Ascending aorta (tissue), 2 donors: Measurements from ENCODE around the gene PCSK5. TPM values are rescaled to one million over a fixed set of nuclear protein-coding genes. Genes with fewer than 3 reads are reported as not detected.
A peak's percentile ranks its signal among the peaks of the same experiment; 100 is the strongest.

ENCODE experiments used
- DNase-seq, 2 donors: peaks; one replicate each; pipeline ENCODE4 v3.0.0-alpha.2; 2019; ENCODE audit warnings: low spot score in 2 of 2
- H3K27ac ChIP-seq, 2 donors: fragments of 200-600 bp; sonication (generic); one replicate each; pipeline ENCODE4 v1.5.1; 2016 to 2017; ENCODE audit warnings: mild to moderate bottlenecking in 1 of 2
- H3K27me3 ChIP-seq: fragments of 200-600 bp; sonication (generic); one replicate; pipeline ENCODE4 v1.5.1; 2017
- H3K36me3 ChIP-seq, 2 donors: fragments of 200-600 bp; sonication (generic); one replicate each; pipeline ENCODE4 v1.5.1; 2016
- H3K4me1 ChIP-seq, 2 donors: fragments of 200-600 bp; sonication (generic); one replicate each; pipeline ENCODE4 v1.5.1; 2016 to 2017; ENCODE audit warnings: mild to moderate bottlenecking in 1 of 2
- H3K4me3 ChIP-seq, 2 donors: fragments of 200-600 bp; sonication (generic); one replicate each; pipeline ENCODE4 v1.5.1; 2016 to 2017; ENCODE audit warnings: mild to moderate bottlenecking in 1 of 2
- H3K9me3 ChIP-seq, 2 donors: fragments of 200-600 bp; sonication (generic); one replicate each; pipeline ENCODE4 v1.5.1; 2016
- intact Hi-C: fragments of 100-400 bp; cut with DNase I; formaldehyde crosslinking; loops from one replicate; pipeline ENCODE4 v1.15.1; 2023
- total RNA-seq: library from RNA; depleted of rRNA; stranded (reverse); fragments of >200 nt; gene quantifications from one replicate; pipeline ENCODE4 v1.1.0, GENCODE V29; 2016
- TF ChIP-seq, protein P1 (sequence below), 3 experiments: fragments of 200-600 bp in 2 of 3; fragments of 450-650 bp in 1 of 3; sonication (generic) in 2 of 3; IDR thresholded peaks; one replicate each; pipeline ENCODE4 v1.5.1; 2016 to 2019; ENCODE audit warnings: antibody characterized with exemption in 3 of 3, mild to moderate bottlenecking in 1 of 3, moderate library complexity in 1 of 3

PCSK5 gene
- 66.3 TPM for total RNA-seq

- H3K27ac ChIP-seq: peak within 1 kb of the TSS; percentile 95 to 97
- no peaks in the 10 kb centered on the region for H3K27me3 ChIP-seq
- intact Hi-C loops: loop anchor here (2.0 to 10.0 kb wide), 10 partner anchors 84 to 1284 kb away; partner anchors contain the start of genes CARNMT1, NMRK1, OSTF1 and RFK
- H3K4me1 ChIP-seq: peaks cover 0 to 5% of the 10 kb centered on the region in 2 donors
- TF ChIP-seq, protein P1, sequence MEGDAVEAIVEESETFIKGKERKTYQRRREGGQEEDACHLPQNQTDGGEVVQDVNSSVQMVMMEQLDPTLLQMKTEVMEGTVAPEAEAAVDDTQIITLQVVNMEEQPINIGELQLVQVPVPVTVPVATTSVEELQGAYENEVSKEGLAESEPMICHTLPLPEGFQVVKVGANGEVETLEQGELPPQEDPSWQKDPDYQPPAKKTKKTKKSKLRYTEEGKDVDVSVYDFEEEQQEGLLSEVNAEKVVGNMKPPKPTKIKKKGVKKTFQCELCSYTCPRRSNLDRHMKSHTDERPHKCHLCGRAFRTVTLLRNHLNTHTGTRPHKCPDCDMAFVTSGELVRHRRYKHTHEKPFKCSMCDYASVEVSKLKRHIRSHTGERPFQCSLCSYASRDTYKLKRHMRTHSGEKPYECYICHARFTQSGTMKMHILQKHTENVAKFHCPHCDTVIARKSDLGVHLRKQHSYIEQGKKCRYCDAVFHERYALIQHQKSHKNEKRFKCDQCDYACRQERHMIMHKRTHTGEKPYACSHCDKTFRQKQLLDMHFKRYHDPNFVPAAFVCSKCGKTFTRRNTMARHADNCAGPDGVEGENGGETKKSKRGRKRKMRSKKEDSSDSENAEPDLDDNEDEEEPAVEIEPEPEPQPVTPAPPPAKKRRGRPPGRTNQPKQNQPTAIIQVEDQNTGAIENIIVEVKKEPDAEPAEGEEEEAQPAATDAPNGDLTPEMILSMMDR (IDR thresholded peaks at IDR 0.05): peak in 2 of 3 experiments; percentile 27 to 38
- peak within 1 kb of the TSS; percentile 72 to 78 for H3K4me3 ChIP-seq
- DNase-seq: peak; percentile 76 to 96
- H3K9me3 ChIP-seq: no peaks in the 10 kb centered on the region
- no peaks in the 10 kb centered on the region for H3K36me3 ChIP-seq
These were observed at the start of gene PCSK5 for GRCh38 chr9:75890472-75891276. Gene PCSK5, plus strand, starts transcription at chr9:75890673. Its CDS starts 509 bp downstream, at chr9:75891182.

GRCh38 chr9:75844321-75844720 lies 46.2 kb upstream of the PCSK5 start:
- H3K36me3 ChIP-seq: no peaks in the 10 kb centered on the region
- H3K4me3 ChIP-seq: no peak overlapping the region
- intact Hi-C loops: no loop called here
- no peak overlapping the region for H3K27ac ChIP-seq
- DNase-seq: no peak
- H3K27me3 ChIP-seq: no peaks in the 10 kb centered on the region
- H3K4me1 ChIP-seq: no peaks in the 10 kb centered on the region
- peaks cover 0 to 8% of the 10 kb centered on the region in 2 donors for H3K9me3 ChIP-seq
- TF ChIP-seq, protein P1 (IDR thresholded peaks at IDR 0.05): no peak

DNA sequence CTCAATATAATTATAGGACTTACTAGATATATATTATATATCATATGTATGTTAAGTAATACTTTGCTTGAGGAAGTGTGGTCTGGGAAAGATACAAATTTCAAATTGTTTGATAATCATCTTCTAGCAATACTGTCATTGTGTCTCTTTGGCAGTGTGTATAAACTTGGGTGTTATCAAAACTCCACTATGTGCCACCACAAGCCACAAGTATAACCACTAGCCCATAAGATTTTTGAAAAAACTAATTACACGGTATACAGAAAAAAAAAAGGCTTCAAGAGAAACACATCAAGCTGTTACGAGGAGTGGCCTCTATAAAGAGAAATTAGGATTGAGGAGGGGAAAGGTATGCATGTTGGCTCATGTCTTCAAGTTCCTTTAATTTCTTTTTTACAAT lies 44.7 kb upstream of the PCSK5 start:
- Histone ChIP-seq H3K36me3 (no peaks in the 10 kb centered on the region), H3K9me3 (peaks cover 0 to 8% of the 10 kb centered on the region in 2 donors), H3K27ac (no peak overlapping the region), H3K4me3 (no peak overlapping the region), H3K4me1 (no peaks in the 10 kb centered on the region), H3K27me3 (no peaks in the 10 kb centered on the region)
- intact Hi-C loops: no loop called here
- DNase-seq: no peak
- TF ChIP-seq, protein P1 (IDR thresholded peaks at IDR 0.05): no peak

DNA sequence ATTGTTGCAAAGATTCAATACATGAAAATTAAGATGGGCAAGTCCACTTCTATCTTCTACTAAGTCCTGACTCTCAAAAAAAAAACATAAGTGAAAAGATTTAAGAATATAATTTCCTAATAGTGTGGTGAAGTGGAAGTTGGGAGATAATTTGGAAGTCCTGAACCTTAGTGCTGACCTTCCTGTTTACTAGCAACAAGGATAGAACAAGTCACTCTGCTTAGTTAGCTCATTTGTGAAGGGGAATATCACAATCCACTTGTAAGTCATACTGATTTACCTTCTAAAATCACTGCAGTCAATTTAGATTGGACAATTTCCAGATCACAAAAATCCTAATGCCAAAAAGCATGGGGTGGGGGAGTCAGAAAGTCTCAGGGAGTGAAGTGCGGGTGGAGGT lies 43.4 kb upstream of the PCSK5 start:
- intact Hi-C loops: no loop called here
- no peaks in the 10 kb centered on the region for H3K36me3 ChIP-seq
- no peak for DNase-seq
- H3K27me3 ChIP-seq: no peaks in the 10 kb centered on the region
- peaks cover 0 to 8% of the 10 kb centered on the region in 2 donors for H3K9me3 ChIP-seq
- TF ChIP-seq, protein P1 (IDR thresholded peaks at IDR 0.05): no peak
- no peaks in the 10 kb centered on the region for H3K4me1 ChIP-seq
- no peak overlapping the region for H3K27ac ChIP-seq
- H3K4me3 ChIP-seq: no peak overlapping the region

DNA sequence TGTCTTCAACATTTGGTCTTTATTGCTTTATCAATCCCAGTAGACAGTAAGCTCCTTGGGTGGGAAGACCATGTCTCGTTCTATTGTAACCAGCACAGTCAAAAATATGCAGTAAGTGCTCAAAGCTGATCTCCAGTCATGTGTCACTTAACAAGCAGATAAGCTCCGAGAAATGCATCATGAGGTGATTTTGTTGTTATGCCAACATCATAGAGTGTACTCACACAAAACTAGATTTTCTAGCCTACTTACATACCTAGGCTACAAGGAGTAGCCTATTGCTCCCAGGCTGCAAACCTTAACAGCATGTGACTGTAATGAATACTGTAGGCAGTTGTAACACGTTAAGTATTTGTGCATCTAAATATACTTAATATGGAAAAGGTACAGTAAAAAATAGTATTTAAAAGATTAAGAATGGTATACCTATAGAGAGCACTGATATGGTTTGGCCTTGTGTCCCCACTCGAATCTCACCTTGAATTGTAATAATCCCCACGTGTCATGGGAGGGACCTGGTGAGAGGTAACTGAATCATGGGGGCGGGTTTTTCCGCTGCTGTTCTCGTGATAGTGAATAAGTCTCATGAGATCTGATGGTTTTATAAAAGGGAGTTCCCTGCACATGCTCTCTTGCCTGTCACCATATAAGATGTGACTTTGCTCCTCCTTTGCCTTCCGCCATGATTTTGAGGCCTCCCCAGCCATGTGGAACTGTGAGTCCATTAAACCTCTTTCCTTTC lies 39.8 kb upstream of the PCSK5 start:
- H3K36me3 ChIP-seq: no peaks in the 10 kb centered on the region
- no peak overlapping the region for H3K27ac ChIP-seq
- no peaks in the 10 kb centered on the region for H3K4me1 ChIP-seq
- TF ChIP-seq, protein P1 (IDR thresholded peaks at IDR 0.05): no peak
- DNase-seq: no peak
- intact Hi-C loops: loop anchor here (10.0 kb wide), 3 partner anchors 136 to 396 kb away; no protein-coding TSS in a partner anchor
- H3K27me3 ChIP-seq: no peaks in the 10 kb centered on the region
- no peaks in the 10 kb centered on the region for H3K9me3 ChIP-seq
- H3K4me3 ChIP-seq: no peak overlapping the region
